SK-N-MC (cell line): Measurements from ENCODE around the gene SFTPA2.
"Not testable (repeated sequence)": the region's sequence is repeated elsewhere in the genome, so short reads cannot be mapped to it uniquely, and the experiment has no call there.

ENCODE experiments used
- EZH2 ChIP-seq: fragments of 200-600 bp; sonication (generic); IDR thresholded peaks from one replicate; pipeline ENCODE4 v1.6.1; 2017; ENCODE audit warnings: antibody characterized with exemption
- FOXP2 ChIP-seq: optimal IDR thresholded peaks from 2 replicates; pipeline ENCODE3; 2011; ENCODE audit warnings: mild to moderate bottlenecking, moderate library complexity; ENCODE audit not compliant: insufficient read depth; ENCODE audit errors: extremely low read length, control extremely low read depth
- POLR2AphosphoS5 ChIP-seq: IDR thresholded peaks from 2 replicates; pipeline ENCODE4 v1.6.1; 2012; ENCODE audit warnings: mild to moderate bottlenecking, low read depth, low read length, borderline replicate concordance

- not testable (repeated sequence) for TF ChIP-seq POLR2AphosphoS5, EZH2, FOXP2
Measured at GRCh38 chr10:79570624-79571023, 10.4 kb upstream of the SFTPA2 start.
